ENCODE data around the gene OLFML2A.

DNA sequence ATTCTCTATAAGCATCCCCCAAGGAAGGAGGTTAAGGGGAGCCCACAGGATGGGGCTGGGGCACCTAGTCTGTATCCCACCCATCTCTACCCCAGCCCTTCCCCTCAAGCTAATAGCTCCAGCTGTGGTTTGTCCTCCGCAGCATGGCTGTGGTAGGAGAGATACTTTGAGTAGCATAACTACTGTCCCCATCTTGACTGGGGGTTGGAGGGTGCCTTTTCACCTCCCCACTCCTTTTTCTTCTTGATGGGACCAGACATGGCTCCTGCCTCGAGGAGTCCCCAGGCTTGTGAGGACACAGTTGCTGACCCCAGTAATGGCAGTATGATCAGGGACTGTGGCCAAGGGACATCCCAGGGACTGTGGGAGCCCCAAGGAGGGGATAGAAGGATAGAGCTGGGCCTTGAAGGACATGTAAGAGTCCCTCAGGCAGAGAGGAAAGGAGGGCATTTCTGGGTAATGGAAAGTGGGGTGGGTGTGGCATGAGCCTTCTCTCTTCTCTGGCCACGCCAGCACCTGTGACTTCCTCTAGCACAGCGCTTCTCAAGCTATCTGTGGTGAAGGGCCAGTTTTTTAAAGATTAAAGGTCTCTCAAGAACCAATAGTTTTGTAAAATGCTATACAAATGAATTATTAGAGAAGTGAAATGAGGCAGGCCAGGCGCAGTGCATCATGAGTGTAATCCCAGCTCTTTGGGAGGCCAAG, 14.0 kb downstream of the OLFML2A start:
- no peak for TF ChIP-seq EZH2 (IDR thresholded peaks at IDR 0.05; ENCODE audit: insufficient read depth, low read length)
- TF ChIP-seq, protein P1, sequence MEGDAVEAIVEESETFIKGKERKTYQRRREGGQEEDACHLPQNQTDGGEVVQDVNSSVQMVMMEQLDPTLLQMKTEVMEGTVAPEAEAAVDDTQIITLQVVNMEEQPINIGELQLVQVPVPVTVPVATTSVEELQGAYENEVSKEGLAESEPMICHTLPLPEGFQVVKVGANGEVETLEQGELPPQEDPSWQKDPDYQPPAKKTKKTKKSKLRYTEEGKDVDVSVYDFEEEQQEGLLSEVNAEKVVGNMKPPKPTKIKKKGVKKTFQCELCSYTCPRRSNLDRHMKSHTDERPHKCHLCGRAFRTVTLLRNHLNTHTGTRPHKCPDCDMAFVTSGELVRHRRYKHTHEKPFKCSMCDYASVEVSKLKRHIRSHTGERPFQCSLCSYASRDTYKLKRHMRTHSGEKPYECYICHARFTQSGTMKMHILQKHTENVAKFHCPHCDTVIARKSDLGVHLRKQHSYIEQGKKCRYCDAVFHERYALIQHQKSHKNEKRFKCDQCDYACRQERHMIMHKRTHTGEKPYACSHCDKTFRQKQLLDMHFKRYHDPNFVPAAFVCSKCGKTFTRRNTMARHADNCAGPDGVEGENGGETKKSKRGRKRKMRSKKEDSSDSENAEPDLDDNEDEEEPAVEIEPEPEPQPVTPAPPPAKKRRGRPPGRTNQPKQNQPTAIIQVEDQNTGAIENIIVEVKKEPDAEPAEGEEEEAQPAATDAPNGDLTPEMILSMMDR (IDR thresholded peaks at IDR 0.05; ENCODE audit: insufficient read depth, low read depth, low read length) = no peak
